Measurements from ENCODE around the gene MYBPC3.
A peak's percentile ranks its signal among the peaks of the same experiment; 100 is the strongest.

MYBPC3 gene

DNA sequence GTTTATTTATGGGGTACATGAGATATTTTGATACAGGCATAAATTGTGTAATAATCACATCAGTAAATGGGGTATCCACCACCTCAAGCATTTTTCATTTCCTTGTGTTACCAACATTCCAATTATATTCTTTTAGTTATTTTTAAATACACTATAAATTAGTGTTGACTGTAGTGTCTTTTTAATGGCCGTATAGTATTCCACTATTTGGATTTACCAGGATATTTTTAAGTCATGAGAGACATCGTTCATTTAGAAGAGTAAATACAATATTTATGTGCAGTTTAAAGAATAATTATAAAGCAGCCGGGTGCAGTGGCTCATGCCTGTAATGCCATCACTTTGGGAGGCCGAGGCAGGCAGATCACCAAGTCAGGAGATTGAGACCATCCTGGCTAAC is 32.0 kb upstream of the MYBPC3 start:
- no peak for DNase-seq (ENCODE audit: low spot score)

- no peak for DNase-seq (ENCODE audit: low spot score)
Observed at GRCh38 chr11:47383071-47383470, 30.6 kb upstream of the MYBPC3 start.

- no peak for DNase-seq (ENCODE audit: low spot score)
Observed at GRCh38 chr11:47380078-47380477, 27.6 kb upstream of the MYBPC3 start.

- no peak for DNase-seq (ENCODE audit: low spot score)
Observed at GRCh38 chr11:47379317-47379716, 26.8 kb upstream of the MYBPC3 start.

- DNase-seq (ENCODE audit: low spot score), result no peak
Observed at GRCh38 chr11:47378836-47379170, 26.3 kb upstream of the MYBPC3 start.

- DNase-seq (ENCODE audit: low spot score), result no peak
Observed at GRCh38 chr11:47378010-47378835, 25.7 kb upstream of the MYBPC3 start, which contains the start of gene SPI1. Gene SPI1, minus strand, starts transcription at chr11:47378547. Its CDS starts 194 bp downstream, at chr11:47378353.

DNA sequence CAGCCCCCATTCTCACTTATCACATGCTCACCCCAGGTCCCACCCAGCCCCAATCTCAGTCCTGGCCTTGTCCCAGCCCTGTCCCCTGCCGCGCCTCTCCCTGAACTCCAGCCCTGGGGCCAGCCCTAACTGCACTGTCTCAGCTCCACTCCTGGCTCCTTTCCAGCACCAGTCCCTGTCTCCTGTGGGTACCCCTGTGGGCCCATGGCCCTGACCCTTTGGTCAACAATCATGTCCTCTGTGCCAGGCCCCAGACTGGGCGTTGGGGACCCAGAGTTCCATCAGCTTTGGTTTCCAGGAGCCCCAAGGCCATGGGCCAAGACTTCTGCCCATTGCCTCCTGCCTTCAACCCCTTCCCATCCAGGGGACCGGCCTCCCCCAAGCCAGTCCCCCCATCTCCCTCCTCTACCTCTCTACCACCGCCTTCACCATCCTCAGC is 25.1 kb upstream of the MYBPC3 start:
- DNase-seq (ENCODE audit: low spot score), result no peak

- no peak for DNase-seq (ENCODE audit: low spot score)
Observed at GRCh38 chr11:47376525-47377371, 24.2 kb upstream of the MYBPC3 start.

- no peak for DNase-seq (ENCODE audit: low spot score)
Observed at GRCh38 chr11:47376107-47376524, 23.6 kb upstream of the MYBPC3 start.

DNA sequence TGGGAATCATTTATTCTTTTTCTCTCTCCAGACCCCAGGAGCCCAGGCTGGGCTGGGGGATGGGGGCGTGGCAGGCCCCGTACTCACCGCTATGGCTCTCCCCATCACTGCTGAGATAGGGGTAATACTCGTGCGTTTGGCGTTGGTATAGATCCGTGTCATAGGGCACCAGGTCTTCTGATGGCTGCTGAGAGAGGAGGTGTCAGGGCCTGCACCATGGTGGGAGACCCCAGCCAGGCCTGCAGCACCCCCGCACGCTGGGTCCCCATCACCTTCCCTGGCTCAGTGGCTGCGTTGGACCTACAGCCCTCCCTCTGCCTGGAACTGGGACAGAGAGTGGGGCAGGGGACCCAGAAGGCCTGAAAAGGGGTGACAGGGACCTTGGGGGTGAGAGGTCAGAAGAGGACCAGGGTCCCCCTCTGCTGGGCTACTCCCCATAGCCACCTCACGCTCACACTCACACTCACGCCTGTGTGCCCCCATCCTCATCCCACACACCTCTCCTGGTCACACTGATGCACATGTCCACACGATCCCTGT is 23.1 kb upstream of the MYBPC3 start:
- DNase-seq (ENCODE audit: low spot score), result no peak

DNA sequence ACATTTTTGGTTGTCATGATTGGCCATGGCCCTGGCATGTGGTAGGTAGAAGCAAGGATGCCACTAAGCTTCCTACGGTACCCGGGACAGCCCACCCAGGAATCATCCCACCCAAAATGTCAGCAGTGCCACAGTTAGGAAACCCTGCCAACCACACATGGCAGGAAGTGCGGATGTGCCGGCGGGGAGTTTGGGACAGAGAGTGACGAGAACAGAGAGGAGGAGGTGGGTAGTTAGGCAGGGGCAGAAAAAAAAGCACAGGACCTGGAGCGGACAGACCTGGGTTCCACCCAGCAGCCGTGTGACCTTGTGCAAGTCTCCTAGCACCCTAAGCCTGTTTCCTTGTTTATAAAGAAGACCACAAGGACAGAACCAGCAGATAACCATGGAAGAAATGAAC is 22.5 kb upstream of the MYBPC3 start:
- DNase-seq (ENCODE audit: low spot score), result no peak

- DNase-seq (ENCODE audit: low spot score), result no peak
Observed at GRCh38 chr11:47374720-47375019, 22.2 kb upstream of the MYBPC3 start.

DNA sequence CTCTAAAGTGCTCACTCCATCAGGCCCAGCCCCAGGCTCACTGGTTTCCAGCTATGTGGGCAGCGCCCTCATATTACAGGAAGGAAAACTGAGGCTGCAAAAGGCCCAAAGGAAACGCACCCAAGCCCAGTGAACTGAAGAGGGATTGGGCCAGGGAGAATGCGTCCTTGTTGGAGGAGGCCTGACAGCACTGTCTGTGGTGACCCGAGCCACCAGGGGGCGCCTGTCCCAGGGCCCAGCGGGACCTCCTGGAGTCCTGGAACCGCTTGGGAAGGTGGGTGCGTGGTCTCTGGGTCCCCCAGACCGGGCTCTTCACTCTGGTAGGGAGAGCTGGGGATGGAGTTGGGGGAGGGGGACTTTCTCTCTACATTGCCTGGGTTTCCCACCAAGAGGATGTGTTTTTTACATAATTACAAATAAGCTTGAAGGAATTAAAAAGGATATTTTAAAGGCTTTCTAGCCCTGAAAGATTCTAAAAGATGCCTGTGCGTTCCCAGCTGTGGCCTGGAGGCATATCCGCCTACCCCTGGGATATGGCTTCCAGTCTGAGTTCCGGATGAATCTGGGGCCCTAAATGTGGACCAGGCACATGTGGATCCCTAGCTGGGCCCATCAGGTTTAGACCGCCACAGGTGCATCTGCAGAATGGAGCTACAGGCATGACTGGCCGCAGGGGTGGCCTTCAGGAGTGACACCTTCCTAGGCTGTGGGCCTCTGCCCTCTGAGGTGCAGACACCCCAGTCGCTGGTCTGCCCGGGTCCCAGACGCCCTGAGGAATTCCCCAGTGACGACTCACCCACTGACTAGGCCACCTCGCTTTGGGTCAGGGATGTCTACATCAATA is 21.6 kb upstream of the MYBPC3 start:
- DNase-seq (ENCODE audit: low spot score), result peak; percentile 83

GRCh38 chr11:47372422-47372821 is 19.9 kb upstream of the MYBPC3 start:
- DNase-seq (ENCODE audit: low spot score), result no peak

DNA sequence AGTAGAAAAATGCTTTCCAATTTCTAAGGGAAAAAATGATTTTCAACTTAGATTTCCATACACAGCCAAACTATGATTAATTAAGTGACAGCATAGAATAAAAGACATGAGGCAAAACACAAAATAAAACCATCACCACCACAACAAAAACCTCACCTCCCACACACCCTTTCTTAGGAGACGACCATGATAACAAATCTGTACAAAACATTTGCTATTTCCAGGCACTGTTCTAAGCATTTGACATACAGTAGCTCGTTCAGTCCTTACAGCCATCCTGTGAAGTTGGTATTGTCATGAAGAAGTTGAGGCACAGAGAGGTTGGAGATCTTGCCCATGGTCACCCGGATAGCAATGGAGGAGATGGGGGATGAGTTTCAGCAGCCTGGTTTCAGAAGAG is 17.2 kb upstream of the MYBPC3 start:
- no peak for DNase-seq (ENCODE audit: low spot score)

DNA sequence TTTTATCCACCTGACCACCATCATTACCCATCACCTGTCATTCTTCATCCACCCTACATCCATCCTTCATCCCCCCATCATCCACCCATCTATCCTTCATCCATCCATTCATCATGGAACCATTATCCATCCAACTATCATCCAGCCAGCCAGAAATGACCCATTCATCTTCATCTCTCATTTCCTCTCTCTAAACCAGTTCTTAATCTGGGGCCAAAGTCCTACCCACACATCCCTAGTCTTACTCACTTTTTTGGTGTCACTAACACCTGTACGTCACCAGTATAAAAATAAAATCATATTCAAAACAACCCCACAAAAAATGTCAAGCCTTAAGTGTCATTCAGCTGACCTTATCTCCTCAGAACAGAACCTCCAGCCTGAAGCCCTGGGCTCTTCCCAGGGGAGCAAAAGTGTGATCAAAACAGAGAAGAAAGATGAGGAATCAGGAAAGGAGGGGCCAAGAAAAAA is 13.6 kb upstream of the MYBPC3 start:
- DNase-seq (ENCODE audit: low spot score), result no peak

DNA sequence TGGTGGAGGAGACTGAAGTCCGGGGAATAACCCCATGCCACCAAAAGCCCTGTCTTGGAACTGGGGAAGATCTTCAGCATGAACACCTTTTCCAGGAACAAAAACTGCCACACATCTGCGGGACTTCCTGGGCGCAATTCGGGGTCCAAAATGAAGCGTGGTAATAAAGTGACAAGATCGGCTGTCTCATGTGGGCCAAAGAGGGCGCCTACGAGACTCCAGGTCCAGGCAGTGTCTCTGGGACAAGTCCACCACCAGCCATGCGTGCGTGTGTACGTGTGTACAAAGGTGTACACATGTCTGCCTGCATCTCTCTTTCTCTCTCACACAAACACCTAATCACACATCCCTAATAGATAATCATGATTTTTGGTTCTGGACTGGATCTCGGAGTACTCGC is 8.9 kb upstream of the MYBPC3 start:
- no peak for DNase-seq (ENCODE audit: low spot score)

DNA sequence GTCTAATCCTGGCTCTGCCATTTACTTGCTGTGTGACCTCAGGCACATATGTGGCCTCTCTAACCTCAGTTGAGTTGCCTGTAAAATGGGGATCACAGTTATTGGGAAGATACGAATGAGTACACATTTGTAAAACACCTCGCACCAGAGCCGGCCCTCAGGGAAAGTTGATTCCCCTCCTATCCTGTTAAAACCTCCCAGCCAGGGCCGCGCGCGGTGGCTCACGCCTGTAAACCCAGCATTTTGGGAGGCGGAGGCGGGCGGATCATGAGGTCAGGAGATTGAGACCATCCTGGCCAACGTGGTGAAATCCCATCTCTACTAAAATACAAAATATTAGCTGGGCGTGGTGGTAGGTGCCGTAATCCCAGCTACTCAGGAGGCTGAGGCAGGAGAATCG is 7.8 kb upstream of the MYBPC3 start:
- DNase-seq (ENCODE audit: low spot score), result no peak

GRCh38 chr11:47359586-47359985 is 7.1 kb upstream of the MYBPC3 start:
- DNase-seq (ENCODE audit: low spot score), result peak; percentile 25

DNA sequence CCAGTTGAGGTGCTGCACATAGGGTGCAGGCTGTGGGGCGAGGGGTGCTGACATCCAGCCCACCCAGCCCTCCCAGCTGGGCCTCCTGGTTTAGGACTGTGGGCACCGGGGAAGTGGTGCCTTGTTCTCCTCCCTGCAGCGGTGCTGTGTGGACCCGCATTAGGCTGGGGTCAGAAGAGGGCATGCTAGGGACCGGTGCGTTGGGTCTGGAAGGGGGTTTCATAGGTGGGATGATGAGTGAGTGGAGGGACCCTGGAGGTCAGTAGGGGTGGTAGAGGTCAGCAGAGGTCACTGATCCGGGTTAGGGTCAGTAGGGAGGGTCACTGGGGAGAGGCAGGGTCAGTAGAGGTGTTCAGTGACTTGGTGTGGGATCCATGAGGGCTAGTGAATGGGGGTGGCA is 6.7 kb upstream of the MYBPC3 start:
- no peak for DNase-seq (ENCODE audit: low spot score)

- DNase-seq (ENCODE audit: low spot score), result no peak
Observed at GRCh38 chr11:47358731-47359051, 6.2 kb upstream of the MYBPC3 start.

DNA sequence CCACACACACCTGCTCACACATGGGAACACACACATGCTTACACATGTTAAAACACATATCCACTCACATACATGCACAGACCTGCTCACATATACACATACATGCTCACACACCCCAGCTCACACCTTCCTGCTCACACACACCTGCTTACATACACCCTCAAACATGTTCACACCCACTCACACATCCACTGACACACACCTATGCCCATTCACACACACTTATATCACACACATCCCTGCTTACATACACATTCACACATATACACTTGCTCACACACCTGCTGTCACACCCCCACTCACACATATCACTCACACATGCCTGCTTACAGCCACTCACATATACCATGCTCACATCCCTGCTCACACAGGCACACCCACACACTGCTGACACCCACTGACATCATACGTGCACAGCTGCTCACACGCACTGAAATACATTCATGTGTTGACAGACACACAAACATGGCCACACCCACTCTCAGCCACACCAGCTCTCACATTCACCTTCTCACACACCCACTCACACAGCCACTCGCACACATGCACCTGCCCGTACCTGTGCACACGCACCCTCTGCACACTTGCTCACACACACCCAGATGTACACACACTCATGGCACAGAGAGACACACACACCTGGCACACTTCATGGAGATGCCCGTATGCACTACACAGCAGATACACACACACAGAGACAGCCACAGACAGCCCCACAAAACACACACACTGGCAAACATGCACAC is 5.7 kb upstream of the MYBPC3 start:
- DNase-seq (ENCODE audit: low spot score), result no peak

All from activated CD4-positive, alpha-beta T cell treated with anti-CD3 and anti-CD28 coated beads, Interleukin-2, Interleukin-4, amounts not matched to agents 100 ng/mL and 50 ng/mL, durations not matched to agents 16 hours and 8 hours (primary cell).